Measurements from ENCODE around the gene C2CD2. TPM values are rescaled to one million over a fixed set of nuclear protein-coding genes. Genes with fewer than 3 reads are reported as not detected.

Gene C2CD2
- total RNA-seq (2021; fragmentation: NEBNext Ultra II Directional; extraction: Animal tissue kit (Norgen Biotek cat#: 25700)), result 10 to 100 TPM; 14.4 to 19.9 (median 17.2) TPM
- long read RNA-seq, partial matches to known transcripts, result 0 of 4 reads
- long read RNA-seq, other reads (novel, unspliced or antisense), result 4 of 4 reads

DNA sequence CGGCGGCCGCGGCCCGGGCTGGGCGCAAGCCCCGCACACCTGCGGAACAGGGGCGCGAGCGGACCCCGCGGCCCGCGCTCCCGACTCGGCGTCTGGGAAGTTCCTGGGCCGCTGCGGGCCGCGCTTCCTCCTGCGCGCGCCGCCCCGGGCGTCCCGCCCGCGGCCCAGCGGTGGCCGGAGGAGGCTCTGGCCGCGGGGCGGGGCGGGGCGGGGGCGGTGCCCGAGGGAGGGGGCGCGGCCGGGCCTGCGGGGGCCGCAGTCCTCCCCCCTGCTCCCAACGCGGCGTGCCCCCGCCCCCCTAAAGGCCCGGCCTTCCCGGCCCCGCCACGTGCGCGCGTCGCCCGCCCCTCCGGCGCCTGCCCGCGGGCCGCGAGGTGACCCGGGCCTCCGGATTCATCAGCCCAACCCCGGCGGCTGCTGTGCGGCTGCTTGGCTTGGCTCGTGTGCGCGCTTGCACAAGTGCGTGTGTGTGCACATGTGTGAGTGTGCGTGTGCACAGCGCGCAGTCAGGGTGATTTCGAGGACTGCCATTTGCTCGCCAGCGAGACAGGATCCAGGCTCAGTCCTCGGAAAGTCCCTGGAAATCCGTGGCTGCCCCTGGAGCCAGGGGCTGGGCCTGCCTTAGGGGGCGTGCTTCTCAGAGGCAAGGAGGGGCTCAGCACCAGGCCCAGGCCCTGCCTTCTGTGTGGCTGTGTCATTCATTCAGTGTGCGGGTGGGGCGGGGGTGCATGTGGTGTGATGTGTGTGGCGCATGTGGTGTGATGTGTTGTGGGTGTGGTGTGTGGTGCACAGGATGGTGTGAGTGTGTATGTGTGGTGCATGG is at the start of gene C2CD2:
TSS of gene C2CD2 (minus strand) at position 188 of the 823 bp plus-strand sequence. CDS start 370 bp downstream, outside the sequence.
- Mint-ChIP-seq H3K4me1 (ENCODE audit: low read depth) (peaks cover 68% of the 10 kb centered on the region), H3K36me3 (ENCODE audit: low read depth) (peaks cover 5% of the 10 kb centered on the region; the same call in 1 of the 2 replicates), H3K27me3 (ENCODE audit: insufficient read depth) (no peaks in the 10 kb centered on the region; the same call in 1 of the 2 replicates), H3K4me3 (peak within 1 kb of the TSS; percentile 83), H3K9me3 (no peaks in the 10 kb centered on the region), H3K27ac (peak within 1 kb of the TSS; percentile 49)
- peak; percentile 28 for DNase-seq
- TF ChIP-seq, protein P1, sequence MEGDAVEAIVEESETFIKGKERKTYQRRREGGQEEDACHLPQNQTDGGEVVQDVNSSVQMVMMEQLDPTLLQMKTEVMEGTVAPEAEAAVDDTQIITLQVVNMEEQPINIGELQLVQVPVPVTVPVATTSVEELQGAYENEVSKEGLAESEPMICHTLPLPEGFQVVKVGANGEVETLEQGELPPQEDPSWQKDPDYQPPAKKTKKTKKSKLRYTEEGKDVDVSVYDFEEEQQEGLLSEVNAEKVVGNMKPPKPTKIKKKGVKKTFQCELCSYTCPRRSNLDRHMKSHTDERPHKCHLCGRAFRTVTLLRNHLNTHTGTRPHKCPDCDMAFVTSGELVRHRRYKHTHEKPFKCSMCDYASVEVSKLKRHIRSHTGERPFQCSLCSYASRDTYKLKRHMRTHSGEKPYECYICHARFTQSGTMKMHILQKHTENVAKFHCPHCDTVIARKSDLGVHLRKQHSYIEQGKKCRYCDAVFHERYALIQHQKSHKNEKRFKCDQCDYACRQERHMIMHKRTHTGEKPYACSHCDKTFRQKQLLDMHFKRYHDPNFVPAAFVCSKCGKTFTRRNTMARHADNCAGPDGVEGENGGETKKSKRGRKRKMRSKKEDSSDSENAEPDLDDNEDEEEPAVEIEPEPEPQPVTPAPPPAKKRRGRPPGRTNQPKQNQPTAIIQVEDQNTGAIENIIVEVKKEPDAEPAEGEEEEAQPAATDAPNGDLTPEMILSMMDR (IDR thresholded peaks at IDR 0.05), result peak; percentile 24

DNA sequence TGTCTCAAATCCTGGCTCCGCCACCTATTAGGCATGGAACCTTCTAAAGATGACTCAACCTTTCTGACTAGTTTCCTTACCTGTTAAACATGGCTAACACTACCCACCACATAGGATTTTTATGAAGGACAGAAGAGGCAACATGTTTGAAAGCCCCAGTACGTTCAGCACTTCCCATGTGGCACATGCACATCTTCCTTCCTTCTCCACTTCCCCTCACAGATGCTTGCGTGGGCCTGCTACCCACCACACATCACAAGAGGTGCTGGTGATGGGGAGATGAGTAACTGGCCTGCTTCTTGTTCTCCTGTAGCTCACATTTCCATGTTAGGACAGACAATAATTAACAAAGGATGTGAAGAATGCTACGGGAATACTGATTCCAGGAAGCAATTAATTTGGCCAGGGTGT is 49.2 kb upstream of the C2CD2 start:
- H3K27me3 Mint-ChIP-seq (ENCODE audit: insufficient read depth), result peaks cover 7% of the 10 kb centered on the region
- no peaks in the 10 kb centered on the region for H3K9me3 Mint-ChIP-seq
- peak overlapping the region; percentile 97 for H3K27ac Mint-ChIP-seq
- H3K36me3 Mint-ChIP-seq (ENCODE audit: low read depth), result peaks cover 54% of the 10 kb centered on the region
- peak; percentile 42 for DNase-seq
- TF ChIP-seq, protein P1 (IDR thresholded peaks at IDR 0.05), result no peak
- peak overlapping the region; percentile 77 for H3K4me3 Mint-ChIP-seq
- peaks cover 68% of the 10 kb centered on the region for H3K4me1 Mint-ChIP-seq (ENCODE audit: low read depth)

DNA sequence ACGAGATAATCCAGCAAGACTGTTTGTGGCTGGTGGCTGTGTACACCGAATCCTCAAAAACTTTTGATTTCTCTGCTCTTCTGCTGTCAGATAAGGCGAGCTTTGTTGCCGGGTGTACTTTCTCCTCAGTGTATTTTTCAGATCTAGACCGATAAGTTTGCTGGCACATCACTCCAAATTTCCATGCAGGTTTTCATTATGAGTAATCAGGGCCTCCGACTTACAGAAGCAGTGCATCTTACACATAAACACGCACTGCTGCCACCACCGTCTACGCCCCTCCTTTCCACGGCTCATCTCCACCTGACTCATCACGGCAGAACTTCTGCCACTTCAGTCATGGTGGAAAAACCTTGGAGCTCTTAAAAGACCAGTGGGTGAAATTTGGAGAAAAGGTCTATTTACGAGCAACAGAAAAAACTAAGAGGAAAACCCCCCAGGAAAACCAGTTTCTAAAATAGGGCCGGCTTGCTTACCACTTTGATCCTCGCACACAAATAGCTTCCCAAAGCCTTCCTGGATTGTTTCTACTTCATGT is 48.7 kb upstream of the C2CD2 start:
- Mint-ChIP-seq H3K9me3 (no peaks in the 10 kb centered on the region), H3K4me1 (ENCODE audit: low read depth) (peaks cover 62% of the 10 kb centered on the region), H3K4me3 (peak overlapping the region; percentile 77), H3K27me3 (ENCODE audit: insufficient read depth) (peaks cover 7% of the 10 kb centered on the region; the same call in 1 of the 2 replicates), H3K36me3 (ENCODE audit: low read depth) (peaks cover 53% of the 10 kb centered on the region), H3K27ac (peak overlapping the region; percentile 97)
- DNase-seq, result peak; percentile 96
- TF ChIP-seq, protein P1 (IDR thresholded peaks at IDR 0.05), result no peak

DNA sequence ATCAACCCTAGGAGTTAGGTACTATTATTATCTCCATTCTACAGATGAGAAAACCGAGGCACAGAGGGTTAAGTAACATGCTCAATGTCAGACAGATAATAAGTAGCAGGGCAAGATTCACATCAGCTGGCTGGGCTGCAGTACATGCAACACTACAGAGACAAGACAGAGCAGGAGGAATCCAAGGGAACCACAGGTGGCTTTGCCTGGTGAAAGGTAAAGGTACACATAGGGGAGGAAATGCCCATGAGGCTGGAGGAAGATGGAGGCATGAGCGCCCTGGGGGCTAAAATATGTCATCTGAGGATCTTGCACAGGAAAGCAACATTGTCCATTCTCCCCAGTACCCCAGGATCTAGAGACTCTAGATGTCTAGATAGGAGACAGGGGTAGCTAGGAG is 48.0 kb upstream of the C2CD2 start:
- H3K27me3 Mint-ChIP-seq (ENCODE audit: insufficient read depth), result peaks cover 7% of the 10 kb centered on the region; the same call in 1 of the 2 replicates
- no peak for DNase-seq
- H3K9me3 Mint-ChIP-seq, result peaks cover 3% of the 10 kb centered on the region
- peak overlapping the region; percentile 77 for H3K4me3 Mint-ChIP-seq
- TF ChIP-seq, protein P1 (IDR thresholded peaks at IDR 0.05), result no peak
- H3K4me1 Mint-ChIP-seq (ENCODE audit: low read depth), result peaks cover 56% of the 10 kb centered on the region
- H3K27ac Mint-ChIP-seq, result peak overlapping the region; percentile 97
- peaks cover 52% of the 10 kb centered on the region for H3K36me3 Mint-ChIP-seq (ENCODE audit: low read depth)

DNA sequence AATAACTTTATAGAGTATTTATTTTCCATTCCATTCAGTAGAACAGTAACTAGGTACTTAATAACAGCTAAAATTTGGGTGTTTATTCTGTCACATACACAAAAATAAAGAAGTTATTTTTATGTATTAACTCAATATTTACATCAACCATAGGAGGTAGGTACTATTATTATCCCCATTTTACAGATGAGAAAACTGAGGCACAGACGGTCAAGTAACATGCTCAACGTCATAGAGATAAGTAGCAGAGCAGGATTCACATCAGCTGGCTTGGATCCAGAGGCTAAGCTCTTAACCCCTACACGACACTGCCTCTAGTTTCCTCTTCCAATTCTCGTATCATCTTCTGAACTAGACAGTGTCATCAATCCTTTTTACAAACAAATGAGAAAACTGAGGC is 47.1 kb upstream of the C2CD2 start:
- Mint-ChIP-seq H3K4me1 (ENCODE audit: low read depth) (peaks cover 56% of the 10 kb centered on the region), H3K27me3 (ENCODE audit: insufficient read depth) (peaks cover 7% of the 10 kb centered on the region), H3K9me3 (peaks cover 10% of the 10 kb centered on the region), H3K27ac (peak overlapping the region; percentile 97), H3K36me3 (ENCODE audit: low read depth) (peaks cover 54% of the 10 kb centered on the region), H3K4me3 (no peak overlapping the region; the same call in 1 of the 2 replicates)
- DNase-seq, result no peak
- TF ChIP-seq, protein P1 (IDR thresholded peaks at IDR 0.05), result no peak

Data from HFFc6 (cell line).